H9 (cell line): ENCODE measurements around the gene FBXW4. TPM values are rescaled to one million over a fixed set of nuclear protein-coding genes. Genes with fewer than 3 reads are reported as not detected.

Experiments used
- DNase-seq: peaks from one replicate; pipeline ENCODE4 v3.0.0-alpha.2; 2017
- H2AFZ ChIP-seq: one replicate; pipeline ENCODE4 v1.6.1; 2013; ENCODE audit warnings: mild to moderate bottlenecking, low read length, control low read depth, moderate library complexity
- H2AK5ac ChIP-seq: 2 replicates; pipeline ENCODE4 v1.6.1; 2013; ENCODE audit warnings: low read length, control low read depth, mixed read lengths; ENCODE audit not compliant: insufficient read length
- H2BK120ac ChIP-seq: one replicate; pipeline ENCODE4 v1.6.1; 2013; ENCODE audit warnings: low read depth, mild to moderate bottlenecking, low read length, control low read depth, inconsistent platforms; ENCODE audit not compliant: poor library complexity, severe bottlenecking
- H2BK12ac ChIP-seq: 2 replicates; pipeline ENCODE4 v1.6.1; 2013; ENCODE audit warnings: low read length, control low read depth, mixed read lengths, low read depth; ENCODE audit not compliant: insufficient read length
- H2BK15ac ChIP-seq: 2 replicates; pipeline ENCODE4 v1.6.1; 2013; ENCODE audit warnings: low read depth, low read length, control low read depth
- H2BK20ac ChIP-seq: one replicate; pipeline ENCODE4 v1.6.1; 2013; ENCODE audit warnings: low read depth, mild to moderate bottlenecking, low read length, control low read depth, inconsistent platforms; ENCODE audit not compliant: poor library complexity, severe bottlenecking
- H2BK5ac ChIP-seq: 2 replicates; pipeline ENCODE4 v1.6.1; 2013; ENCODE audit warnings: low read length, control low read depth, mixed read lengths; ENCODE audit not compliant: insufficient read length
- H3K14ac ChIP-seq: 2 replicates; pipeline ENCODE4 v1.6.1; 2013; ENCODE audit warnings: low read length, control low read depth; ENCODE audit not compliant: insufficient read depth
- H3K18ac ChIP-seq: 2 replicates; pipeline ENCODE4 v1.6.1; 2013; ENCODE audit warnings: low read depth, mild to moderate bottlenecking, mixed read lengths, low read length, control low read depth; ENCODE audit not compliant: insufficient read length
- H3K23ac ChIP-seq: 2 replicates; pipeline ENCODE4 v1.6.1; 2013; ENCODE audit warnings: low read length, control low read depth, mixed read lengths, low read depth; ENCODE audit not compliant: insufficient read length
- H3K23me2 ChIP-seq: 2 replicates; pipeline ENCODE4 v1.6.1; 2013; ENCODE audit warnings: low read depth, mild to moderate bottlenecking, mixed read lengths, low read length, control low read depth; ENCODE audit not compliant: insufficient read length, poor library complexity, severe bottlenecking
- H3K27ac ChIP-seq: 2 replicates; pipeline ENCODE4 v1.5.1; 2013; ENCODE audit warnings: low read length, control low read depth, mixed read lengths, low read depth; ENCODE audit not compliant: insufficient read length
- H3K27me3 ChIP-seq: 2 replicates; pipeline ENCODE4 v1.6.1; 2013; ENCODE audit warnings: low read length, control low read depth, inconsistent platforms; ENCODE audit not compliant: insufficient read depth
- H3K4ac ChIP-seq: 2 replicates; pipeline ENCODE4 v1.6.1; 2013; ENCODE audit warnings: low read depth, mild to moderate bottlenecking, control low read depth, inconsistent platforms, low read length, moderate library complexity
- H3K4me1 ChIP-seq: 2 replicates; pipeline ENCODE4 v1.6.1; 2013; ENCODE audit warnings: low read length, control low read depth, inconsistent platforms; ENCODE audit not compliant: insufficient read depth
- H3K4me2 ChIP-seq: 2 replicates; pipeline ENCODE4 v1.6.1; 2013; ENCODE audit warnings: low read length, control low read depth, mixed read lengths; ENCODE audit not compliant: insufficient read length, insufficient read depth
- H3K56ac ChIP-seq: 2 replicates; pipeline ENCODE4 v1.6.1; 2013; ENCODE audit warnings: low read depth, mild to moderate bottlenecking, mixed read lengths, low read length, control low read depth; ENCODE audit not compliant: insufficient read length
- H3K79me1 ChIP-seq: 2 replicates; pipeline ENCODE4 v1.6.1; 2013; ENCODE audit warnings: low read depth, mild to moderate bottlenecking, moderate library complexity, low read length, control low read depth, inconsistent platforms; ENCODE audit not compliant: insufficient read depth, poor library complexity, severe bottlenecking
- H3K79me2 ChIP-seq: 2 replicates; pipeline ENCODE4 v1.6.1; 2013; ENCODE audit warnings: low read length, control low read depth, inconsistent platforms; ENCODE audit not compliant: insufficient read depth
- H3K9ac ChIP-seq: 2 replicates; pipeline ENCODE4 v1.6.1; 2013; ENCODE audit warnings: low read length, control low read depth, mixed read lengths; ENCODE audit not compliant: insufficient read length; ENCODE audit errors: extremely low read depth
- H3K9me3 ChIP-seq: one replicate; pipeline ENCODE4 v1.6.1; 2013; ENCODE audit warnings: low read depth, low read length, inconsistent platforms; ENCODE audit not compliant: control insufficient read depth
- H3T11ph ChIP-seq: one replicate; pipeline ENCODE4 v1.6.1; 2013; ENCODE audit warnings: mild to moderate bottlenecking, low read length, control low read depth, inconsistent platforms
- H4K20me1 ChIP-seq: one replicate; pipeline ENCODE4 v1.6.1; 2013; ENCODE audit not compliant: control insufficient read depth, insufficient read length, insufficient read depth
- H4K5ac ChIP-seq: 2 replicates; pipeline ENCODE4 v1.6.1; 2013; ENCODE audit warnings: low read depth, mild to moderate bottlenecking, mixed read lengths, low read length, control low read depth; ENCODE audit not compliant: insufficient read length
- H4K8ac ChIP-seq: replicated peaks from 2 replicates; pipeline ENCODE4 v1.6.1; 2013; ENCODE audit warnings: low read length, control low read depth, mixed read lengths, low read depth; ENCODE audit not compliant: insufficient read length
- H4K91ac ChIP-seq: 2 replicates; pipeline ENCODE4 v1.6.1; 2013; ENCODE audit warnings: low read depth, mild to moderate bottlenecking, moderate library complexity, mixed read lengths, low read length, control low read depth; ENCODE audit not compliant: insufficient read length
- H3K27ac Mint-ChIP-seq, 3 experiments: 2 replicates in 2 of 3; 3 replicates in 1 of 3; pipeline ENCODE4 v1.8.0; 2020 to 2021; ENCODE audit warnings: mixed read lengths in 3 of 3, mild to moderate bottlenecking in 1 of 3, moderate library complexity in 1 of 3
- H3K27me3 Mint-ChIP-seq: 2 replicates; pipeline ENCODE4 v1.8.0; 2021; ENCODE audit warnings: low read depth, mild to moderate bottlenecking, moderate library complexity, mixed read lengths
- H3K36me3 Mint-ChIP-seq, 3 experiments: 2 replicates in 2 of 3; 3 replicates in 1 of 3; pipeline ENCODE4 v1.8.0; 2020 to 2021; ENCODE audit warnings: low read depth in 3 of 3, mixed read lengths in 3 of 3; ENCODE audit not compliant: insufficient read depth in 1 of 3
- H3K4me1 Mint-ChIP-seq, 2 experiments: 2 replicates each; pipeline ENCODE4 v1.8.0; 2020; ENCODE audit warnings: mixed read lengths in 2 of 2
- H3K4me3 Mint-ChIP-seq, 2 experiments: 2 replicates in 1 of 2; 3 replicates in 1 of 2; pipeline ENCODE4 v1.8.0; 2020 to 2021; ENCODE audit warnings: mild to moderate bottlenecking in 2 of 2, mixed read lengths in 2 of 2, moderate library complexity in 1 of 2
- H3K9me3 Mint-ChIP-seq, 2 experiments: 2 replicates in 1 of 2; 3 replicates in 1 of 2; pipeline ENCODE4 v1.8.0; 2020; ENCODE audit warnings: mild to moderate bottlenecking in 2 of 2, mixed read lengths in 2 of 2, moderate library complexity in 1 of 2
- CTCF ChIP-seq: fragments of 200-600 bp; sonication (generic); conservative IDR thresholded peaks from 3 replicates; pipeline ENCODE4 v1.8.0; 2021; ENCODE audit warnings: antibody characterized with exemption, mild to moderate bottlenecking
- WGBS: extraction: QIAGEN DNeasy Blood & Tissue Kit; methylation state at CpG from one replicate; pipeline ENCODE4 v1.1.7; 2013; ENCODE audit warnings: missing lambda C conversion rate, low lambda C conversion rate, mixed read lengths; ENCODE audit not compliant: insufficient read length; ENCODE audit errors: extremely low coverage; 5-methylcytosine and 5-hydroxymethylcytosine counted together
- total RNA-seq: library from RNA; stranded (reverse); gene quantifications from 2 replicates; pipeline ENCODE4 v1.2.1, GENCODE V29; 2021

Gene FBXW4
- total RNA-seq, 1 experiment from 2014 or later = 41.6 TPM

DNA sequence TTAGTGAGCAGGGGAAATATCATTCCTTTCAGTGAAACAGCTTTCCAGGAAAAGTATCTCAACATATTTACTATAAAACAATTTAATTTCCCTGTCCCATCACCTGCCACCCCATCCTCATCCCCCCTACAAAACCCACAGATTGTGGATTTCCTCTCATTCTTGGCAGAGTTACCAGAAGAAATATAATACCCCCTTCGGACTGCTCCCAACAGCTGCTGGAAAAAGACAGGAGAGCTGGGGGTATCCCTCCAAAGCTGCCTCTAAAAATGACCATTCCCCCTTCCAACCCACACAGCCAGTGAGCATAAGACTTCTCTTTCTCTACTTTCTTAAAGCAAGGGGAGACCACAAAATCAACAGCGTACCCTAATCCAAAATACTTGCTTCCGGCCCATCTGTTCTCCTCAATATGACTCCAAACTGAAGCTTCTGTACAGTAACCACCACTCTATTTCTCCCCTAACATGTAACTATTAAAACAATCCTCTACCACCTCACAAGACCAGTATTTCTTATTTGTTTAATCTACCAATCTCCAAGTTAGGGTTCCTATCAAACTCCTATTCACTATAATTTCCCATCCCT is 7.8 kb downstream of the FBXW4 start:
- no peak overlapping the region for H4K5ac ChIP-seq
- H3K14ac ChIP-seq = no peak overlapping the region
- H3K4me1 Mint-ChIP-seq = peaks cover 35 to 37% of the 10 kb centered on the region in 2 experiments
- H4K91ac ChIP-seq = no peak overlapping the region
- no peak for DNase-seq
- no peak overlapping the region for H3K4me2 ChIP-seq
- H2BK12ac ChIP-seq = no peak overlapping the region
- H3T11ph ChIP-seq = no peak overlapping the region
- WGBS = no CpG with 5 or more reads among the region's 3 CpGs
- no peaks in the 10 kb centered on the region for H3K9me3 ChIP-seq
- H3K79me2 ChIP-seq = no peaks in the 10 kb centered on the region
- no peaks in the 10 kb centered on the region for H3K4me1 ChIP-seq
- no peak overlapping the region for H2AFZ ChIP-seq
- no peak overlapping the region for H2AK5ac ChIP-seq
- H3K23me2 ChIP-seq = no peaks in the 10 kb centered on the region
- no peak overlapping the region for H4K8ac ChIP-seq
- no peak overlapping the region for H2BK15ac ChIP-seq
- H3K23ac ChIP-seq = no peak overlapping the region
- H3K27ac Mint-ChIP-seq = no peak overlapping the region
- no peaks in the 10 kb centered on the region for H3K27me3 ChIP-seq
- H2BK20ac ChIP-seq = no peak overlapping the region
- peaks cover 0 to 4% (median 0%) of the 10 kb centered on the region in 3 experiments; a peak in 1 of 7 replicates for H3K36me3 Mint-ChIP-seq
- H3K18ac ChIP-seq = no peak overlapping the region
- no peak overlapping the region for H3K9ac ChIP-seq
- H3K27me3 Mint-ChIP-seq = no peaks in the 10 kb centered on the region
- no peak overlapping the region for H3K27ac ChIP-seq
- no peaks in the 10 kb centered on the region; a peak in 1 of 5 replicates for H3K9me3 Mint-ChIP-seq
- no peaks in the 10 kb centered on the region for H4K20me1 ChIP-seq
- H3K4ac ChIP-seq = no peak overlapping the region
- no peak for TF ChIP-seq CTCF
- H3K56ac ChIP-seq = no peak overlapping the region
- no peak overlapping the region for H2BK120ac ChIP-seq
- H3K79me1 ChIP-seq = peaks cover 3% of the 10 kb centered on the region
- H2BK5ac ChIP-seq = no peak overlapping the region
- no peak overlapping the region for H3K4me3 Mint-ChIP-seq
